ENCODE results near the gene ZMYND15. TPM values are rescaled to one million over a fixed set of nuclear protein-coding genes. Genes with fewer than 3 reads are reported as not detected.

The ZMYND15 gene
- total RNA-seq, 1 experiment from 2014 or later = not detected

DNA sequence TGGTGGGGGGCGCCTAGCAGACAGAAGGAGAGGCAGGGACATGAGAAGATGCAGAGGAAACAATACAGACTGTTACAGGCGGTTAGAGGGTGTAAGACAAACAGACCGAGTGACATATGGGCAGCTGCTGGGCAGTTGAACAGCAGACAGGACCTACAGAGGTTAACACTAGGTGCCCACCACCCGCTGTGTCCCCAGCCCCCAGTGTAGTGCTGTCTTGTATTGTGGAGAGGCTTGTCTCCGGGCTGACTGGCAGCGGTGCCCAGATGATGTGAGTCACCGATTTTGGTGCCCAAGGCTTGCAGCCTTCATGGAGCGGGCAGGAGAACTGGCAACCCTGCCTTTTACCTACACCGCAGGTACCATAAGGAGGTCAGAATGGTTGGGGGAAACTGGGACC, 2.5 kb downstream of the ZMYND15 start:
- no peak for DNase-seq (ENCODE audit: low read depth)

DNA sequence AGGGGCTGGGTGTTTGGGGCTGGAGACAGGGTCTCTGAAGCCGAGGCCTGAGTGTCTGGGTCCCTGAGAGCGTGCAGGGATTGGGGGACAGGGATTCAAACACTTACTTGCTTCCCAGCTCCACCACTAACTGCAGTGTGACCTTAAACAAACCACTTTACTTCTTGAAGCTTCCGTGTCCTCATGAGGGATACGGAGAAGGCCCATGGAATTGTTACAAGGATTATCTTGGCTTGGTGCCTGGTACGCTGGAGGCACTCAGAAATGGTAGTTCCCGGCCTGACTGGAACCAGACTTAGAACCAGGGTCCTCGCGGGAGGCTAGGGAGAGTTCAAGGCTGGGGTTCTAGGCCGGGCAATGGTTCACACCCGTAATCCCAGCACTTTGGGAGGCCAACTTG, 3.0 kb downstream of the ZMYND15 start:
- no peak for DNase-seq (ENCODE audit: low read depth)

DNA sequence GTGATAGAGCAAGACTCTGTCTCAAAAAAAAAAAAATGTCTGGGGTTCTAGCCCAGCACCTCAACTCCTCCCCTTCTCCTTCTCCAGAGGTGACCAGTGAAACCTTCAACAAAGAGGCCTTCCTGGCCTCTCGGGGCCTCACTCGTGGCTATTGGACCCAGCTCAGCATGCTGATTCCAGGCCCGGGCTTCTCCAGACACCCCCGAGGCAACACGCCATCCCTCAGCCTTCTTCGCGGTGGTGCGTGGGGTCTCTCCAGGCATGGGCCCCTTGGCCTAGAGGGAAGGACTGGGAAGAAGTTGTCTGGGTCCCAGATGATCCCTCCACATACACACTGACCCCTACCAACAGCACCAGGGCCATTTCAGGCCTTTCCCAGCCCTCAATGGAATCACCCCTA, 3.6 kb downstream of the ZMYND15 start:
- DNase-seq (ENCODE audit: low read depth) = no peak

DNA sequence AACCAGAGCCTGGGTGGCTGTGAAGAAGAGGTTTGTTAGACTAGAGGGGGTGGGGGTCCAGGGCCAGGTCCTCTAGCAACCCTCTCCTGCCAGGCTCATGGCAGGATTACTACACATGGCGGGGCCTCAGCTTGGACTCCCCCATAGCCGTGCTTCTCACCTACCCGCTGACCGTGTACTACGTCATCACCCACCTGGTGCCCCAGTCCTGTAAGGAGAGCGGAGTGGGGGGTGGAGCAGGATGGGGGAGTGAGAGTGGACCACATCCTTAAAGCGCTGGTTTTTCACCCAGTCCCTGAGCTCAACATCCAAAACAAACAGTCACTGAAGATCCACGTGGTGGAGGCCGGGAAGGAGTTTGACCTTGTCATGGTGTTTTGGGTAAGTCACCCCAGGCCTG, 4.3 kb downstream of the ZMYND15 start:
- DNase-seq (ENCODE audit: low read depth) = no peak

DNA sequence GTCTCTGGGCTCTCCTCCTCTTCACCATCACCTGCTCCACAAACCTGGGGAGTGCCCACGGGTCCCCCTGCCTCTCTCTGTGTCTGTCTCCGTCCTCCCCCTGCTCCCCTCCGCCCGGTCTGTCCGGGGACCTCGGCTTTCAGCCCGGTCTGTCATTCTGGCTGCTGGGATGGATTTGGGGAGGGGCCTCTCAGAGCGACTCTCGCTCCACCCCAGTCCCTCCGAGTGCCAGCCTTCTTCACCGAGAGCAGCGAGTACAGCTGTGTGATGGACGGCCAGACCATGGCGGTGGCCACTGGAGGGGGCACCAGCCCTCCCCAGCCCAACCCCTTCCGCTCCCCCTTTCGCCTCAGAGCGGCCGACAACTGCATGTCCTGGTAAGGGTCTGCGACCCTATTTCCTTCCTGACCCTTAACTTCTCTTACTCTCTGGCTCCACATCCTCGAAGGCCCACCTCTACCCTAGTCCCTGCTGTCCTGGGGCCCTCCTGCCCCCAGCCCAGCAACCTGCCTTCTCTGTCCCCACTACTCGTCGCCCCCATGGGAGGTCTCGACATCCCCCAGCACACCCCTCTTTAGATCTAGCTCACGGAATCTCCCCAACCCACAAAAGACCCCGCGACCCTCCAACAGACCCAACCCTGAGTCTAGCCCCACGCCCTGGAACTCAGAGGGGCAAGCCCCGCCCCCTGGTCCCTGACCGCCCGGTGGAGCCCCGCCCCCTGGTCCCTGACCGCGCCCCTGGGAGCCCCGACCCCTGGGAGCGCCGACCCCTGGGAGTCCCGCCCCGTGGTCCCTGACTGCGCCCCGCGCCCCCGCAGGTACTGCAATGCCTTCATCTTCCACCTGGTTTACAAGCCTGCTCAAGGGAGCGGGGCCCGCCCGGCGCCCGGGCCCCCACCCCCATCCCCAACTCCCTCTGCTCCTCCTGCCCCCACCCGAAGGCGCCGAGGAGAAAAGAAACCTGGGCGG, 5.7 kb downstream of the ZMYND15 start:
- no peak for DNase-seq (ENCODE audit: low read depth)

DNA sequence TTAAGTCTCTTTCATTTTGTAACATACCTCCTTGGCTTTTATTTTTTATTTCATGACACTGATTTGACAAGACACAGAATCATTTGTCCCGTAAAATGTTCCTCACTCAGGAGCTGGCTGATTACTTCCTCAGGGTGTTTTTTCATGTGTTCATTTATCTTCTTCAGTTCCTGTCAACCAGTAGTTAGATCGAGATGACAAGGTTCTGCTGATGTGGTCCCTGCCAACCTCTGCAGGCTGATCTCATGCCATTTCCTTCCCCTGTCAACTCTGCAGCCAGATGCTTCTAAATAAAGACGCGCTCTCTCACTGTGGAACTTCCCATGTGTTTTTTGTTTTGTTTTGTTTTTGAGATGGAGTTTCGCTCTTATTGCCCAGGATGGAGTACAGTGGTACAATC, 8.2 kb downstream of the ZMYND15 start:
- DNase-seq (ENCODE audit: low read depth) = no peak

DNA sequence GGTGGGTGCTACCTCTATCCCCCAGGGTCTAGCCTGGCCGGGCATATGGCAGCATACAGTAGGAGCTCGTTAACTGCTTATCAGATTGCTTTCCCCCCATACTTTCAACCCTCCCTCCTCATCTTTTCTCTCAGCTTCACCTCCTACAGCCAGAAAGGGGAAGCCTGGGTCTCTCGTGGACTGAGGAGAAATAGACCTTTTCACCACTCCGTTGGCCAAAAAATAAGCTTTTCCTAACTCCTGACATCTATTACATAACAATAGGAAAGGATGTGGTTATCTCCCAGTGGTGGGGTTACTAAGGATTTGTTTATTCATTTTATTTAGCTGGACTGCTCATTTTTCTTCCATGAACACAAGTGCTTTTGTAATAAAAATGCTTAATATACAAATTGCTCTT, 9.1 kb downstream of the ZMYND15 start:
- no peak for DNase-seq (ENCODE audit: low read depth)

DNA sequence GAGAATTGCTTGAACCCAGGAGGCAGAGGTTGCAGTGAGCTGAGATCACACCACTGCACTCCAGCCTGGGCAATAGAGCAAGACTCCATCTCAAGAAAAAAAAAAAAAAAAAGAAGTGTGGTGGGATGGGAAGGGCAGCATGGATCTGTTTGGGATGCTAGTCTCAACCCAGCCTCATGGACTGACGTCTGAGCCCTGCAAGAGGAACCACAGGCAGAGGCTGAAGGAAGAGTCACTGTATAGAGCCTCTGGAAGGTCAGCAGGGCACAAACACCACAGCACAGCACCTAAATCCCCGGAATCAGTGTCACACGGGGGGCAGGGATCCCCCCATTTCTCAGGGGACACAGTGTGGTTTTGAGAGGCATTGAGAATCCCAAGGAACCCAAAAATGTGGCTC, 11.0 kb downstream of the ZMYND15 start:
- no peak for DNase-seq (ENCODE audit: low read depth)

DNA sequence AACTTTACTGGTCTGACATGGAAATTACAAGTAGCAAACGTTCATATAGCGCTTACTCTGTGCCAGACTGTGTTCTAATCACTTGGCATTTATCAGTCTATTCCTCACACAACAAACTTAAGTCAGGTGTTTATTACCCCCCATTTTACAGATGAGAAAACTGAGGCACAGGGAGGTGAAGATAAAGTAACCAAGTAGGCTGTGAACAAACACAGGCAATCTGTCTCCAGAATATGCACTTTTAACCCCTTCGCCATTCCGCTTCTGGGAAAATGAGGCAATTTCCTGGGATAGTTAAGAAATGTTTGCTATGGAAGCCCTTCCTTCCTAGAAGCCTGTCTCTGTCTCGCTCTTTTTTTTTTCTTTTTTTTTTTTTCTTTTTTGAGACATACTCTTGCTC, 12.3 kb downstream of the ZMYND15 start:
- DNase-seq (ENCODE audit: low read depth) = no peak

DNA sequence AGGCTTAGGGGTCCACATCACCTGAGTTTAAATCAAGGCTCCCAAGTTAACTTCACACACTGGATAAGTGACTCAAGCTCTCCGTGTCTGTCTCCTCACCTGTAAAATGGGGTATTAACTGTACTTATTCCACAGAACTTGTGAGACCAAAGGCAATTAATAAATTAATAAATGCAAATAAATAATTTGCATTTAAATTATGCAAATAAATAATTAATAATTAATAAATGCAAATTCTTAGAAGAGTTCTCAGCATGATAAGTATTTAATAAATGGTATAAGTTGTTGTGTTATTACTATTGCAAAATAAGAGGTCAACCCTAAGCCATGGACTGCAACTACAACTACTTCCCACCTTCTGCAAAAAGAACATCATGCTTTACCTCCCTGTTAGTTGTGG, 13.8 kb downstream of the ZMYND15 start:
- DNase-seq (ENCODE audit: low read depth) = no peak

DNA sequence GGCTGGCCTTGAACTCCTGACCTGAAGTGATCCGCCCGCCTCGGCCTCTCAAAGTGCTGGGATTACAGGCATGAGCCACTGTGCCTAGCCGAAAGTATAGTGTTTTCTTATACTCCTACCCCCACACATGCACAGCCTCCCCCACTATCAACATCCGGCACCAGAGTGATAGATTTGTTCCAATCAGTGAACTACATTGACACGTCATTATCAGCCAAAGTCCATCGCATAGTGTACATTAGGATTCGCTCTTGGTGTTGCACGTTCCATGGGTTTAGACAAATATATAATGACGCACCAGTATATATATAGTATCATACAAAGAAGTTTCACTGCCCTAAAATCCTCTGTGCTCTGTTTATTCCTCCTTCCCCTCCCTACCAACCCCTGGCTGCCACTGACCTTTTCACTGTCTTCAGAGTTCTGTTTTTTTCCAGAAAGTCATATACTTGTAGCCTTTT, 20.2 kb downstream of the ZMYND15 start:
- no peak for DNase-seq (ENCODE audit: low read depth)

DNA sequence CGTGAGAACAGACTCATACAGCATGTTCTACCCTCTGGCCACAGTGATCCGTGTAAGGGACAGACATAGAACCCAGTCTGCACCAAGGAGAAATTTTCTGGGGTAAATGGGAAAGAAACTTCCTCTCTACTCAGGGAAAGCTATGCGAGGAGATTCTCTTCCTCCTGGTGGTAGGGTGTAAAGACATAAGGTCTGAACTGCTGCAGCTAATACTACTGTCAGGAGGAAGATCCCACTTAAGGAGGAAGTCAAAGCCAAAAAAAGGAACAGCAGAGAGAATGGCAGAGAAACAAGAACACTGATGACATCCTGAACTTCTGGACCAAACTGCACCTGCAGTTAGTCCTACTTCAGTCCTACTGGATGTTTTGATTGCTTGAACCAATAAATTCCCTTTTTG, 25.0 kb downstream of the ZMYND15 start:
- DNase-seq (ENCODE audit: low read depth) = no peak

DNA sequence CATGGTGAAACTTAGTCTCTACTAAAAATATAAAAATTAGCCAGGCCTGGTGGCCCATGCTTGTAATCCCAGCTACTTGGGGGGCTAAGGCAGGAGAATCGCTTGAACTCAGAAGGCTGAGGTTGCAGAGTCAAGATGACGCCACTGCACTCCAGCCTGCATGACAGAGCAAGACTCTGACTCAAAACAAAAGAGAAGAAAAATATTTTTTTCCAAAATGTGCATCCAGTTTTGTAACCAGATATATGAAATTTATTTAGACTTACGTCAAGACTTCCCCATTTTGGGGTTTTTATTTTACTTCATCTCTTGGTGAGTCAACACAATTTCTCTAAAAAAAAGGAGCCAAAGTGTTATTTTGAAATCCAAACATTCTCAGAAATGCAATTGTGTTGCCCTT, 26.6 kb downstream of the ZMYND15 start:
- DNase-seq (ENCODE audit: low read depth) = no peak

DNA sequence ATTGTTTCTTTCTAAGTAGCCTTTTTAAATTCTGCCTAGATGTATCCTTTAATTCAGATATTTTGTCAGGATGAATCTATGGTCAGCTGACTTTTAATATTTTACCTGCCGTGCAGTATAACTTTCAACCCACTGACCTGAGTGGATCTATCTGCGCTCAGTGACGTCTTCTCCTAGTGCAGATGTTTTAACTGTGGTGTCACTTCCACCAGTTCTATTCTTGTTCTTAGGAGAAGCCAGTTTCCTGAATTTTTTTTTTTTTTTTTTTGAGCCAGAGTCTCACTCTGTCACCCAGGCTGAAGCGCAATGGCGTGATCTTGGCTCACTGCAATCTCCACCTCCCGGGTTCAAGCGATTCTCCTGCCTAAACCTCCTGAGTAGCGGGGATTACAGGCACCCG, 27.1 kb downstream of the ZMYND15 start:
- DNase-seq (ENCODE audit: low read depth) = no peak

DNA sequence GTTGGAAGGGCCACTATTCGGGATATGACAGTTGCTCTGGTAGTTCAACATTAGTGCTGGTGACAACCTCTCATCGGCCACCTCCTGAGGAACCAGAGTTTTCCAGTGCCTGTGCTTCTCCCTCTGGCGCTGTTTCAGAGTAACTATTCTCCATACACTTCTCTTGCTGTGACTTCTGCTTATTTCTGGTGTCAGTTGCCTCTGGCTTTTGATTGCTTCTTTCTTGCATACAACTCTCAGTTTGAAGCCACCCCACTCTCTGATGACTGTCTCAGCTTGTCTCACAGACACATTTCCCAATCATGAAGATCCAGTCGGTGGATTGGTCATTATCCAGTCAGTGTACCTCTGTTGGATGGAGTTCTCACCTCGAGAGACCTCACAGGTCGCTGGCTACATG, 28.7 kb downstream of the ZMYND15 start:
- DNase-seq (ENCODE audit: low read depth) = no peak

DNA sequence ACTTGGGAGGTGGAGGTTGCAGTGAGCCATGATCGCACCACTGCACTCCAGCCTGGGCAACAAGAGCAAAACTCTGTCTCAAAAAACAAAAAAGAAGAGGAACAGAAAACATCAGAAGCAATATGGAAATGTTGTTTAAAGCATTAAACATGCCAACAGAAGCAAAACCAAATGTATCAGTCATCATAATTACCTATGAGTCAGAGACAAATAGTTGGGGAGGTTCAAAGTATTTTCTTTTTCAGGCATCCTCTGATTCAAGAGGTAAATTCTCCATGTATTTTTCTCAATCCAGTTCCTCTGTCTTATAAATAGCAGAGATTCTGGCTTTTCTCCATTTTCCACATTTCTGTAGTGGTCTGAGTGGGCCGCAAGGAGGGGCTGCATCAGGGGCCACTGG, 30.0 kb downstream of the ZMYND15 start:
- DNase-seq (ENCODE audit: low read depth) = no peak

DNA sequence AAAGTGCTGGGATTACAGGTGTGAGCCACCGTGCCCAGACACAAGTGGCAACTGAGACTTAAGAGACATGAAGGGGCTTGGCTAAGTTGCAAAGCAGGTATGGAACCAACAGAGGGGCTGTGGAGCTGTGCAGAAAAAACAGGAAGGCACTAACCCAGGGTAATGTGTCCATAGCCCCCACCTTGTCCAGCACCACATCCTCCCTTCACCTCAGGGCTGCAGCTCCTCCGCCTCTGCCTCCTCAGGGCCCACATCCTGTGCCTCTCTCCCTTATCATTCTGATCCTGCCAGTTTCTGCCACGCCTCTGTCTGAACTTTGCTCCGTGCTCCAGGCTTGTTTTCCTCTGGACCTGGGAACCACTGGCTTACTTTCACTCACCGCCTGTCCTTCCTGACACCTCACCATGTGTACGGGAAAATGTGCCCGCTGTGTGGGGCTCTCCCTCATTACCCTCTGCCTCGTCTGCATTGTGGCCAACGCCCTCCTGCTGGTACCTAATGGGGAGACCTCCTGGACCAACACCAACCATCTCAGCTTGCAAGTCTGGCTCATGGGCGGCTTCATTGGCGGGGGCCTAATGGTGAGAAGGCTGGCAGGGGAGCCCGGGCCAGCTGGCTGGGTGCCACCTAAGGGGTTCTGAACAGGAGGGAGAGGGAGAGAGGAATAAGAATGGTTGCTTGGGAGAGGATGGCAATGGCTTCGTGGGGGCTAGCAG, 32.0 kb downstream of the ZMYND15 start, which contains the start of gene TM4SF5:
Gene TM4SF5, plus strand, starts transcription at position 368 of the 716 bp plus-strand sequence. Its CDS starts 37 bp downstream, at position 405.
- DNase-seq (ENCODE audit: low read depth) = no peak

DNA sequence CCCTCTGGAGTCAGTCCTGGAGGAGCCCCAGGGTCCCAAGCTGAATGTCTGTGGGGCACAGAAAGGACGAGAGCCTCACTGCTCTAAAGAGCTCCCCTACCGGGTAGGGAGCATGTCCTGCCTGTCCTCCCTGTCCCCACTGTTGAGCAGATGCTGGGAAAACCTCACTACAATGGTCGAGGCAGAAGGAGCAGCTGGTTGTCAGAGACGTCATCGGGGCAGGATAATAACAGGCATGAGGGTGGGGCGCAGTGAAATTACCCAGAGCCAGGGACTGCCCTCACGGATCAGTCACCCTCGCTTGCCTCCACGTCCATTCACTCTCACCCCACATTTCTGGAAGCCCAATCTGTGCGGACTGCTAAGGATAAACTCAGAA, 32.6 kb downstream of the ZMYND15 start:
- DNase-seq (ENCODE audit: low read depth) = no peak

DNA sequence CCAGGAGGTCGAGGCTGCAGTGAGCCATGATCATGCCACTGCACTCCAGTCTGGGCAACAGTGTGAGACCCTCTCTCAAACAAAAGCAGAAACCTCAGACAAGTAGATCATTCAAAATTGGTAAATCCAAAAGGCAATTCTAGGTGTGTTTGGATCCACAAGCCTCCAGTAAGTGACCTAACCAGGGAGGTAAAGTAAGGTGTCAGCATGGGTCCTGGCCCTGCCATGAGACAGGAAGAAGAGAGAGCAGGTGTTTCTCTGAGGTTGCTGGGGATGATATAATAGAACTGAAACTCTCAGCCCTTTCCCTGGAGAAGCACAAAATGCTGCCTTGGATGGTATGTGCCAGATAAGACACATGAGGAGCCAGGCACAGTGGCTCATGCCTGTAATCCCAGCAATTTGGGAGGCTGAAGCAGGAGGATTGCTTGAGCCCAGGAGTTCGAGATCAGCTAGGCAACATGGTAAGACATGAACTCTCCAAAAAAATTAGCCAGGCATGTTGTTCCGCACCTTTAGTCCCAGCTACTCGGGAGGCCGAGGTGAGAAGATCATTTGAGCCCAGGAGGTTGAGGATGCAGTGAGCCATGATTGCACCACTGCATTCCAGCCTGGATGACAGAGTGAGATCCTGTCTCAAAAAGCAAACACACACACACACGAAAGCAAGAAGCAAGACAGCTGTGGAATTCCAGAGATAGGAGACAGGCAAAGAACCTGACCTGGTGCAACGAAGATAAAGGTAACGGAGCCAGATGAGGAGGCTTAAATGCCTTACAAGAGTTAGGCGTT, 38.5 kb downstream of the ZMYND15 start:
- no peak for DNase-seq (ENCODE audit: low read depth)

DNA sequence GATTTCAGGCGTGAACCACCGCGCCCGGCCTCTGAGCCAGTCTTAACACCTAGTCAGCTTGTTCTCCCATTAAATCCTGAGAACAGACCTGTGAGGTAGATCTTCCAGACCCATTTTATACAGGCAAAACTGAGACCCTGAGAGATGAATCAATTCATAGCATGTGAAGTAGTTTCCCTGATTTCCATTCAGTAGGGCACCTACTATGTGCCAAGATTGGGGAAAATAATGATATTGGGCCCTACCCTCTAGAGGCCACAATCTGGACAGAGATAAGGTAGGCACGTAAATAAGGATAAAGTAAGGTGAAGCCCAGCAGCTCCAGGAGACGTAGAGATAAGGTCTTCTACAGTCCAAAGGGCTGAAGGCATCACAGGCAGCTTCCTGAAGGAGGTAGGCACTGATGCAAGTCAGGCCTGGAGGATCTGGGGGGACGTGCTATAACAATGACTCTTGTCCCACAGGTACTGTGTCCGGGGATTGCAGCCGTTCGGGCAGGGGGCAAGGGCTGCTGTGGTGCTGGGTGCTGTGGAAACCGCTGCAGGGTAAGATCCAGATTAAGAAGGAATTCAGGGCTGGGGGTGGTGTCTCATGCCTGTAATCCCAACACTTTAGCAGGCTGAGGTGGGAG, 40.8 kb downstream of the ZMYND15 start:
- DNase-seq (ENCODE audit: low read depth) = no peak

DNA sequence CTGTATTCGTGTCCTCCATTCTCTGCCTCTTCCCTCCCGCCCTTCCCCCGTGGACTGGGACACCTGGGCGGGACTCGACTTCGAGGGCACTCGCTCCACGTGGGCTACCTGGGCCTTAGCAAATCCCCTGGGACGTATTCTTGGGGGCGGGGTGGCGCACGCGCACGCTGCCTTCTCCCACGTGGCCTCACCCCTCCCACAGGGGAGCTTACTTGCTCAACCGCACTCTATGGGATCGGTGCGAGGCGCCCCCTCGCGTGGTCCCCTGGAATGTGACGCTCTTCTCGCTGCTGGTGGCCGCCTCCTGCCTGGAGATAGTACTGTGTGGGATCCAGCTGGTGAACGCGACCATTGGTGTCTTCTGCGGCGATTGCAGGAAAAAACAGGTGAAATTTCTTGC, 43.0 kb downstream of the ZMYND15 start:
- DNase-seq (ENCODE audit: low read depth) = no peak

All from HT1080 (cell line).